ENCODE measurements around the gene AP2A2.

The AP2A2 gene

DNA sequence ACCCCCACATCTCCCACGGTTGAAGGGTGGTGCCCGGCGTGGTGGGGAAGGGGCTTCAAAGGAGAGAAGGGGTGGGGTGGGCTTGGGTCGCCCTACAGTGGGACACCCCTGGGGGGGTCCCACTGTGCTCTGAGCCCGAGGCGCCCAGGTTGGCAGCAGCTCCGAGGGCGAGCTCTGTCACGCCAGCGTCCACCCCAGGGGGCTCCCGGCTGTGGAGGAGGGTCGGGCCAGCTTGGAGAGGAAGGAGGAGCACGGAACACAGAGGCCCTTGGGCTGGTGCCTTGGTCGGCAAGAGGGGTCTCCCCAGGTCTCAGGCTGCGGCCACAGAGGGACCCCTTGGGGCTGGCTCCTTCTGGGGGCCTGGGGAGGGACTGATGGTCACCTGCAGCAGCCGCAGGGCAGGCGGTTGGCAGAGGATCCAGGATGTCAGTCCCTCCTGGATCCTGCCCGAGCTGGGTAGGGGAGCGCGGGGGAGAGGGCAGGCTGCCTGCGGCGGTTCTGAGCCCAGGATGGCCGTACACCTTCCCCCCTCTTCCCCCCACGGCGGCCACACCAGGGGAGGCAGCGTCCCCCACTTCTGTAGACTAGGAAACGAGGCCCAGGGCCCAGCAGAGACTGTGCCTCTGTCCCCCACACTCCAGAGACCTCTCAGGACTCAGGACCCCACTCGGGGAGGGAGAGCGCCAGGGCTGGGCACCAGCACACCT is 110.1 kb downstream of the AP2A2 start:
- 90% methylated on average over 29 of the region's 29 CpGs for WGBS
- Histone ChIP-seq H3K36me3 (ENCODE audit: insufficient read depth, low read length) (no peaks in the 10 kb centered on the region), H3K9ac (ENCODE audit: low read depth, low read length) (no peak overlapping the region; the same call in 1 of the 2 replicates), H3K27ac (ENCODE audit: low read depth, low read length) (no peak overlapping the region), H3K4me1 (ENCODE audit: insufficient read depth, low read length) (no peaks in the 10 kb centered on the region), H3K9me3 (ENCODE audit: insufficient read depth, low read depth, low read length) (no peaks in the 10 kb centered on the region), H3K4me3 (ENCODE audit: low read length) (no peak overlapping the region), H3K27me3 (ENCODE audit: insufficient read depth, low read length) (no peaks in the 10 kb centered on the region)

DNA sequence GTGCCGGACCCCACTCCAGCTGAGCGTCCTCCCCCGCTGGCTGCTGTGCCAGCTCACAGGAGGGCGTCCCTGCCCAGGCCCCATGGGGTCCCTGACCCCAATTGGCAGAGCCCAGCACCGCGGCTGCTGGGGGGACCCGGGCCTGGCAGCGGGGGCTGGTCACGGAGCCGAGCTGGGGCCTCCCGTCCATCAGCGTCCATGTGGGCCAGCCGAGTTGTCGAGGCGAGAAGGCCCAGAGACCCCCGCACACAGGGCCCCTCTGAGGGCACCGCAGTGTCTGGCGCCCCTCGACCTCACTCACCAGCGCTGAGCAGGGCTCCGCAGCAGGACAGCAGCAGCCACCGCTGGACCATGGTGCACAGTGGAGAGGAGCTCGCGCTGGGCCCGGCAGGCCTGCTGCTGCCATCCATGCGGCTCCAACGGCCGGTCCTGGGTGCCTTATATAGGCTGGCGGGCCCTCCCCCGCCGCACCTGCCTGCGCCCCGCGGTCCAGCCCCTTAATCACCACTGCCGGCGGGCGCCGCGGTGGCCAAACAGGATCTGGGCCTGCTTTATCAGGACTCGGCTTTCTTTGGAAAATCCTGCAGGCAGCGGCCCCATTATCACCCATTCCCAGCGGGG is 110.7 kb downstream of the AP2A2 start, which contains the start of gene MUC6:
TSS of gene MUC6 (minus strand) at position 416 of the 621 bp plus-strand sequence. CDS start at position 353, 63 bp downstream.
- Histone ChIP-seq H3K9ac (ENCODE audit: low read depth, low read length) (no peak within 1 kb of the TSS; the same call in 1 of the 2 replicates), H3K4me1 (ENCODE audit: insufficient read depth, low read length) (no peaks in the 10 kb centered on the region), H3K27me3 (ENCODE audit: insufficient read depth, low read length) (no peaks in the 10 kb centered on the region), H3K27ac (ENCODE audit: low read depth, low read length) (no peak within 1 kb of the TSS), H3K36me3 (ENCODE audit: insufficient read depth, low read length) (no peaks in the 10 kb centered on the region), H3K4me3 (ENCODE audit: low read length) (no peak within 1 kb of the TSS), H3K9me3 (ENCODE audit: insufficient read depth, low read depth, low read length) (no peaks in the 10 kb centered on the region)
- 95% methylated on average over 42 of the region's 42 CpGs for WGBS

DNA sequence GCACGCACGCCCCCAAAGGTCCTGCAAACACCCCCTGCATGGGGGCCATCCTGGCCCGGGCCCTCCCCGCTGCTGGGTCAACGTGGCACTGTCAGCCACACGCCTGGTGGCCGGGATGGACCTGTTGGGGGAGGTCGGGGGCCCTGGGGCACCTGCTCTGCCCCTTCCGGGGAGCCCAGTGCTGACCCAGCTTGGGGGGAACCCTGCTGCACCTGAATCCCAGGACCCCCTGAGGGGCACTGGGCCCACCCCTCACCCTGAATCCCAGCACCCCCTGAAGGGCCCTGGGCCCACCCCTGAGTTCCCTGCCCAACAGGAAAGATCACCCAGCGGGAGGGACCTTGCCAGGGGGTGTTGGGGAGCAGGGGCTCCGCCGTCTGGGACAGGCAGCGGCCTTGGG is 111.3 kb downstream of the AP2A2 start:
- Histone ChIP-seq H3K4me1 (ENCODE audit: insufficient read depth, low read length) (no peaks in the 10 kb centered on the region), H3K27ac (ENCODE audit: low read depth, low read length) (no peak overlapping the region)
- 93% methylated on average over 13 of the region's 13 CpGs for WGBS

DNA sequence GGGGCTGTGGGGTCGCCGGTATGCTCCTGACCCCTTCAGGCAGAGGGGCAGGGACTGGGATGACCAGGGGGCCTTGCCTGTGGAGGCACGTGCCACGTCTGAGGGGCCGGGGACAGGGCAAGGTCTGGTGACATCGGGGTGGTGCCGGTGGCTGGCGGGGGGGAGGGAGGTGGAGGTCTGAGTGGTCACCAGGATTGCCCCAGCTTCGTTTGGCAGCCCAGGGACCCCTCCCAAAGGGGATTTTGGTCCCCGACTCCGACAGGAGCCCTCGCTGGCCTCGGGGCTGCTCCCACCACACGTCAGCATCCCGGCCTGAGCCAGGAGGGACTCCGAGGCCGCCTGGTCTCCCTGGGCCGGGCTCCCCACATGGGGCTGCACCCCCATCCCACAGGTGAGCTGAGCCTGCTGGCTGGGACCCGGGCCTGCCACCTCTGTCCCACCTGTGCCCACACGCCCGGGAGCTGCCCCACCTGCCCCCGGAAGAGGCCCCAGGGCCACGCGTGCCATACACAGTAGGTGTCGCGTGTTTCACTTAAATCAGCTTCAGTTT is 111.9 kb downstream of the AP2A2 start:
- WGBS = 93% methylated on average over 26 of the region's 26 CpGs
- H3K9me3 ChIP-seq (ENCODE audit: insufficient read depth, low read depth, low read length) = no peaks in the 10 kb centered on the region
- H3K4me3 ChIP-seq (ENCODE audit: low read length) = no peak overlapping the region
- H3K4me1 ChIP-seq (ENCODE audit: insufficient read depth, low read length) = no peaks in the 10 kb centered on the region
- no peaks in the 10 kb centered on the region for H3K36me3 ChIP-seq (ENCODE audit: insufficient read depth, low read length)
- no peaks in the 10 kb centered on the region for H3K27me3 ChIP-seq (ENCODE audit: insufficient read depth, low read length)
- no peak overlapping the region for H3K9ac ChIP-seq (ENCODE audit: low read depth, low read length)
- H3K27ac ChIP-seq (ENCODE audit: low read depth, low read length) = no peak overlapping the region

More for the DNA sequence above, 111.3 kb downstream of the AP2A2 start:
- Histone ChIP-seq H3K4me3 (ENCODE audit: low read length) (no peak overlapping the region), H3K9me3 (ENCODE audit: insufficient read depth, low read depth, low read length) (no peaks in the 10 kb centered on the region), H3K9ac (ENCODE audit: low read depth, low read length) (no peak overlapping the region), H3K27me3 (ENCODE audit: insufficient read depth, low read length) (no peaks in the 10 kb centered on the region), H3K36me3 (ENCODE audit: insufficient read depth, low read length) (no peaks in the 10 kb centered on the region)

DNA sequence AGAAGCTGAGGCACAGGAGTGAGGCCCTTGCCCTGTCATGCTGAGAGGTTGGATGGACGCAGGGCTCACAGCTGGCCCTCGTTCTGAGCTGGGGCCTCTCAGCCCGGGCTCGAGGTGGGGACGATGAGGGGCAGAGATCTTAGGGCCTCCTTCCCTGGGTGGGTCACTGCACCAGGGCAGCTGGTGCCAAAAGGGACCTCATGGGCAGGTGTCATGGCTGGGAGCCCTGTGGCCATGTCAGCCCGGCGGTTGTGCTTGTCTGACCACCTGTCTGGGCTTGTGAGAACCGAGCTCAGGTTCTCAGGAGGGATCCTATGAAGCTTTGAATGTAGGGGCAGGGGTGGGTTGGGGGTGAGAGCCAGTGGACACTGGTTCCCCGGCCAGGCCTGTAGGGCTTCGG is 112.7 kb downstream of the AP2A2 start:
- H3K27ac ChIP-seq (ENCODE audit: low read depth, low read length) = no peak overlapping the region
- H3K4me1 ChIP-seq (ENCODE audit: insufficient read depth, low read length) = no peaks in the 10 kb centered on the region
- H3K36me3 ChIP-seq (ENCODE audit: insufficient read depth, low read length) = no peaks in the 10 kb centered on the region
- H3K27me3 ChIP-seq (ENCODE audit: insufficient read depth, low read length) = no peaks in the 10 kb centered on the region
- no peak overlapping the region for H3K4me3 ChIP-seq (ENCODE audit: low read length)
- 92% methylated on average over 10 of the region's 10 CpGs for WGBS
- no peak overlapping the region for H3K9ac ChIP-seq (ENCODE audit: low read depth, low read length)
- no peaks in the 10 kb centered on the region for H3K9me3 ChIP-seq (ENCODE audit: insufficient read depth, low read depth, low read length)

DNA sequence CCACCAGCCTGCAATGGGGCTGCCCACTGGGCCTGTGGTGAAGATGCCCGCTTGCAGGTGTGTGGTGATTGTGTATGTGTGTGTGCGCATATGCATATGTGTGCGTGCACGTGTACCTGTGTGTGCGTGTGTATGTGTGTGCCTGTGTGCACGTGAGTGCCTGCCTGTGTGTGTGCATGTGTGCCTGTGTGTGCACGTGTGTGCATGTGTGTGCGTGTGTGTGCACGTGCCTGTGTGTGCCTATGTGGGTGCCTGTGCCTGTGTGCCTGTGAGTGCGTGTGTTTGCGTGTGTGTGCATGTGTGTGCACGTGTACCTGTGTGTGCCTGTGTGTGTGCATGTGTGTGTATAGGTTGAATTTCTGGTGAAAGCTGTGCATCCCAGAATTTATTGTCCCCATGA is 113.3 kb downstream of the AP2A2 start:
- 95% methylated on average over 12 of the region's 12 CpGs for WGBS
- no peaks in the 10 kb centered on the region for H3K27me3 ChIP-seq (ENCODE audit: insufficient read depth, low read length)
- no peaks in the 10 kb centered on the region for H3K9me3 ChIP-seq (ENCODE audit: insufficient read depth, low read depth, low read length)
- H3K27ac ChIP-seq (ENCODE audit: low read depth, low read length) = no peak overlapping the region
- H3K36me3 ChIP-seq (ENCODE audit: insufficient read depth, low read length) = no peaks in the 10 kb centered on the region
- H3K4me3 ChIP-seq (ENCODE audit: low read length) = no peak overlapping the region
- no peak overlapping the region for H3K9ac ChIP-seq (ENCODE audit: low read depth, low read length)
- no peaks in the 10 kb centered on the region for H3K4me1 ChIP-seq (ENCODE audit: insufficient read depth, low read length)

DNA sequence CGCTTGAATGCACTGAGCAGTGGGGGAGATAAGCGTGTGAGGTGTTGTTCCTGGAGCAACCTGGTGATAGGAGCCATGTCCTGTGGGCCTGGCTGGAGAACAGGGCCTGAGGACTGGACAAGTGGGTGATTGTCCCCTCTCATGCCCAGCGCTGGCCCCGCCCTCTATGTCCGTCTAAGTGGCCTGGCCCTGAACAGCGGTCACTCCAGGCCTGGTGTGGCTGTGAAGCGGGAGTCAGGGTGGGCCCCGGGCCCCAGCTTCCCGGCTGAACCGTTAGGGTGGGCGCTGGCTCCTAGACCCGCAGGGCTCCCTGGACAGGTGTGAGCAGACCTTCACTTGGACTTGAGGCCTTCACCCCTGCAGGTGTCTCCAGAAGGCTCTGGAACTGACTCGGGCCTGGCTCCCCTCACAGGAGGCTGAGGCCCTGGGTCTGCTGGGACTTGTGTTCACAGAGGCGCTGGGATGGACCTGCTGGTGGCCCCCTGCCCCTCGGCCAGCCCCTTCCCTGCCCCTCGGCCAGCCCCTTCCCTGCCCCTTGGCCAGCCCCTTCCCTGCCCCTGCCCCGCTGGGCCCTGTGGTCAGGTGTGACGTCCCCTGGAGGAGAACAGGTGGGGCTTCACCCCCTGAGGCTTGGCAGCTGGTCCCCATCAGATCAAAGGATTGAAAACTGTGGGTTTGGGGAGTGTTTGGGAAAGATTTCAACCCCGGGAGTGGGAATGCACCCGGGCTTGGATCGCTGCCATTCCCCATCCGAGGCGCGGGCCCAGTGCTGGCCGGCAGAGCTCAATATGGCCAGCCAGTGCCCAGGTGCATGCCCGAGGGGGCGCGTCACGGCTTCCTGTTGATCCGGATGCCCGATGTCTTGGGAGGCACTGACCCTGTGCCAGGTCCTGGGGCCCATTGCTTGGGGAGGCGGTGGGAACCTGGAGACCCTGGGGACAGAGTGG is 114.1 kb downstream of the AP2A2 start:
- H3K27ac ChIP-seq (ENCODE audit: low read depth, low read length) = no peak overlapping the region
- no peak overlapping the region for H3K9ac ChIP-seq (ENCODE audit: low read depth, low read length)
- WGBS = 93% methylated on average over 32 of the region's 32 CpGs
- H3K4me1 ChIP-seq (ENCODE audit: insufficient read depth, low read length) = no peaks in the 10 kb centered on the region
- H3K27me3 ChIP-seq (ENCODE audit: insufficient read depth, low read length) = no peaks in the 10 kb centered on the region
- H3K9me3 ChIP-seq (ENCODE audit: insufficient read depth, low read depth, low read length) = no peaks in the 10 kb centered on the region
- H3K4me3 ChIP-seq (ENCODE audit: low read length) = no peak overlapping the region
- H3K36me3 ChIP-seq (ENCODE audit: insufficient read depth, low read length) = no peaks in the 10 kb centered on the region

DNA sequence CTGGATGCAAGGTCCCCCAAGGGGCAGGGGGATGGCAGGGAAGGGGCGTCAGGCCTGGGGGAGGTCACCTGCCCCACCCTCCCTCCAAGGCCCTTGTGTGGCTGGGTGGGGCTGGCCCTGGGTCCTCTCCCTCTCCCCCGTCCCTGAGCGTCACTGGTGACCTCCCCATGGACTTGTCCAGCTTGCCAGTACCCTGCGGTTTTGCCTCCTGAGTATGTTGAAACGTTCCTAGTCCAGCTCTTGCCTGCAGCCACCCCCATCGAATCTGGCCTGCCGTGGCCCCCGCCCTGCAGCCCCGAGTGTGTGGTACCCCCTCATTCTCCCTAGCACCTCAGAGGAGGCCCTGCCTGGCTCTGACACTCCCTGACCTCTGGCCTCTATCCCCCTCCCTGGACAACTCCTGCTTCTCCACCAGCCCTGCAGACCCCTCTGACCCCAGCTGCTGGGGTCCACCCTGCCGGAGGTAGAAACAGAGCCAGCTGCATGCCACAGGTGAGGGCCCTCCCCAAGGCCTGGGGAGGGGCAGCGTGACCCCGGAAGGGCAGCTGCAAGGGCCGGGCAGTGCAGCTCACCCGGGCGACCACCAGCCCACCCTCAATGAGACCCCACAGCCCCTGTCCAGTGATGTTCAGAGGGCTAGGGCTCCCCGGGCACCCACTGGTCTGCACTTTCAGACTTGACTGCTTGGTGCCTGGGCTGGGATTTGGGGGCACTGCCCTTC is 114.9 kb downstream of the AP2A2 start:
- Histone ChIP-seq H3K9ac (ENCODE audit: low read depth, low read length) (no peak overlapping the region), H3K27ac (ENCODE audit: low read depth, low read length) (no peak overlapping the region), H3K36me3 (ENCODE audit: insufficient read depth, low read length) (no peaks in the 10 kb centered on the region), H3K9me3 (ENCODE audit: insufficient read depth, low read depth, low read length) (no peaks in the 10 kb centered on the region), H3K4me1 (ENCODE audit: insufficient read depth, low read length) (no peaks in the 10 kb centered on the region), H3K4me3 (ENCODE audit: low read length) (no peak overlapping the region), H3K27me3 (ENCODE audit: insufficient read depth, low read length) (no peaks in the 10 kb centered on the region)
- 90% methylated on average over 16 of the region's 16 CpGs for WGBS

DNA sequence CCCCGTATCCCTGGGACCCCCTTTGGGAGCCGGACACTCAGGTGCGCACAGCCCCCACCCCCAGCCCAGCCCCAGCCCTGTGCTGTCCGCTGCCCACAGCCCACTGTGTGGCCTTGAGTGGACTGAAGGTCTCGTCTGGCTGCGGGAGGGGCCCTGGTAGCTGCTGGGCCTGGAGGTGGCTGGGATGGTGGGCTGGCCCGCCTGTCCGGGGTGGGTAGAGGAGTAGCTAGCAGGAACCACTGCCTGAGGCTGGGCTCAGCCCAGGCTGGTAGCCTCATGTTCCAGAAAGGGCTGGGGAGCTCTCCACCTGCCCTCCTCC is 115.4 kb downstream of the AP2A2 start:
- H3K9ac ChIP-seq (ENCODE audit: low read depth, low read length) = no peak overlapping the region
- H3K4me1 ChIP-seq (ENCODE audit: insufficient read depth, low read length) = no peaks in the 10 kb centered on the region
- no peaks in the 10 kb centered on the region for H3K9me3 ChIP-seq (ENCODE audit: insufficient read depth, low read depth, low read length)
- no peak overlapping the region for H3K4me3 ChIP-seq (ENCODE audit: low read length)
- 91% methylated on average over 8 of the region's 8 CpGs for WGBS
- H3K36me3 ChIP-seq (ENCODE audit: insufficient read depth, low read length) = no peaks in the 10 kb centered on the region
- H3K27ac ChIP-seq (ENCODE audit: low read depth, low read length) = no peak overlapping the region
- no peaks in the 10 kb centered on the region for H3K27me3 ChIP-seq (ENCODE audit: insufficient read depth, low read length)

DNA sequence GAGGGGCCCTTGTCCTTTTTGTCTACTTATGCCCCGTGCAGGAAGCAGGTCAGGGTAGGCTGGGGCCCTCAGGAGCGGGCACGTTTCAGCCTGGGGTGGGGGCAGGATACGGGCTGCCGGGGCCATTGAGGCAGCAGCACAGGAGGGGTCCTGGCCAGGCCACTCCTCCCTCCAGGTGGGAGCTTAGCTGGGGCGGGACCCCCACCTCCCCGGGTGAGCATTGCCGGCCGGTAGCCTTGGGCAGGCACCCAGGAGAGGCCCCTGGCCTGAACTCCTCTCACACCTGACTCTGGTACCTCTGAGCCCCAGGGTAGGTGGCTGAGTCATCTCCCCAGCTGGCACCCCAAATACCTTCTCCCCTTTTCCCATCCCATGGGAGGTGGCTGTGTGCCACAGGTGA is 115.8 kb downstream of the AP2A2 start:
- H3K4me3 ChIP-seq (ENCODE audit: low read length) = no peak overlapping the region
- H3K4me1 ChIP-seq (ENCODE audit: insufficient read depth, low read length) = no peaks in the 10 kb centered on the region
- 90% methylated on average over 9 of the region's 9 CpGs for WGBS
- H3K9ac ChIP-seq (ENCODE audit: low read depth, low read length) = no peak overlapping the region
- H3K9me3 ChIP-seq (ENCODE audit: insufficient read depth, low read depth, low read length) = no peaks in the 10 kb centered on the region
- no peaks in the 10 kb centered on the region for H3K27me3 ChIP-seq (ENCODE audit: insufficient read depth, low read length)
- no peak overlapping the region for H3K27ac ChIP-seq (ENCODE audit: low read depth, low read length)
- no peaks in the 10 kb centered on the region for H3K36me3 ChIP-seq (ENCODE audit: insufficient read depth, low read length)

Data from HUES64 (cell line).